ENCODE data around the gene APOBEC4. TPM values are rescaled to one million over a fixed set of nuclear protein-coding genes. Genes with fewer than 3 reads are reported as not detected.

The APOBEC4 gene
- total and polyA plus RNA-seq, 2 of the 13 experiments (the other 11 are each of a cell fraction or from before 2014, with no cell fraction given) = not detected

DNA sequence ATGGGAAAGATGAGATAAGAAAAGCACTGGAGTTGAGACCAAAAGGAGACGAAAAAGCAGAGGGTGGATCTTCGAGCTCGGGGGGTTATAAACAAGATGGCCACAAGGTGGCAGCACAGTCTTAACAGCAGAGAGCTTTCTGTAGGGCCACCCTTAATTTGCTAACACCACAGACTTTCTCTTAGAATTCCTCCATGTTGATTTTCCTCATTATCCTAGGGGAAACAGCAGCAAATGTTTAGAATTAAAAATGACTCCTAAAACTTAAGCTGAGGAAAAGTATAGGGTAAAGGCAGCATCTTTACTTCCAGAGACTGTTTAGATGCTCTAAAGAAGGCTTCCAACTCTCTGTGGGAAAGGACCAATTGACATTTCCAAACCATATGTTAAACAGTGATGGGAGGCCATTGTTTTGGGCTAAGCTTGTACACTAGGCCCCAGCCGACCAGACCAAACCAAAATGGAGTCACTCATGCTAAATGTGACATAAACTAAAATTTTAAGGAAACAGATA, 2.5 kb upstream of the APOBEC4 start (continued):
- TF ChIP-seq USF2 (IDR thresholded peaks at IDR 0.05; ENCODE audit: low read depth, low read length) (no peak), USF2 (CRISPR knock-in tag; IDR thresholded peaks at IDR 0.05; ENCODE audit: borderline replicate concordance) (no peak), MBD4 (IDR thresholded peaks at IDR 0.05; ENCODE audit: borderline replicate concordance, low read length) (no peak), YEATS2 (CRISPR knock-in tag; IDR thresholded peaks at IDR 0.05; ENCODE audit: borderline replicate concordance) (no peak), ZBTB46 (CRISPR knock-in tag; IDR thresholded peaks at IDR 0.05; ENCODE audit: borderline replicate concordance) (no peak), ZNF713 (CRISPR knock-in tag; IDR thresholded peaks at IDR 0.05) (no peak), RAD21 (CRISPR knock-in tag; IDR thresholded peaks at IDR 0.05) (peak; percentile 87)
- TF ChIP-seq, protein P1, sequence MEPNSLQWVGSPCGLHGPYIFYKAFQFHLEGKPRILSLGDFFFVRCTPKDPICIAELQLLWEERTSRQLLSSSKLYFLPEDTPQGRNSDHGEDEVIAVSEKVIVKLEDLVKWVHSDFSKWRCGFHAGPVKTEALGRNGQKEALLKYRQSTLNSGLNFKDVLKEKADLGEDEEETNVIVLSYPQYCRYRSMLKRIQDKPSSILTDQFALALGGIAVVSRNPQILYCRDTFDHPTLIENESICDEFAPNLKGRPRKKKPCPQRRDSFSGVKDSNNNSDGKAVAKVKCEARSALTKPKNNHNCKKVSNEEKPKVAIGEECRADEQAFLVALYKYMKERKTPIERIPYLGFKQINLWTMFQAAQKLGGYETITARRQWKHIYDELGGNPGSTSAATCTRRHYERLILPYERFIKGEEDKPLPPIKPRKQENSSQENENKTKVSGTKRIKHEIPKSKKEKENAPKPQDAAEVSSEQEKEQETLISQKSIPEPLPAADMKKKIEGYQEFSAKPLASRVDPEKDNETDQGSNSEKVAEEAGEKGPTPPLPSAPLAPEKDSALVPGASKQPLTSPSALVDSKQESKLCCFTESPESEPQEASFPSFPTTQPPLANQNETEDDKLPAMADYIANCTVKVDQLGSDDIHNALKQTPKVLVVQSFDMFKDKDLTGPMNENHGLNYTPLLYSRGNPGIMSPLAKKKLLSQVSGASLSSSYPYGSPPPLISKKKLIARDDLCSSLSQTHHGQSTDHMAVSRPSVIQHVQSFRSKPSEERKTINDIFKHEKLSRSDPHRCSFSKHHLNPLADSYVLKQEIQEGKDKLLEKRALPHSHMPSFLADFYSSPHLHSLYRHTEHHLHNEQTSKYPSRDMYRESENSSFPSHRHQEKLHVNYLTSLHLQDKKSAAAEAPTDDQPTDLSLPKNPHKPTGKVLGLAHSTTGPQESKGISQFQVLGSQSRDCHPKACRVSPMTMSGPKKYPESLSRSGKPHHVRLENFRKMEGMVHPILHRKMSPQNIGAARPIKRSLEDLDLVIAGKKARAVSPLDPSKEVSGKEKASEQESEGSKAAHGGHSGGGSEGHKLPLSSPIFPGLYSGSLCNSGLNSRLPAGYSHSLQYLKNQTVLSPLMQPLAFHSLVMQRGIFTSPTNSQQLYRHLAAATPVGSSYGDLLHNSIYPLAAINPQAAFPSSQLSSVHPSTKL (CRISPR knock-in tag; IDR thresholded peaks at IDR 0.05) = peak; percentile 28; the same call in 1 of the 2 replicates
- TF ChIP-seq, protein P2, sequence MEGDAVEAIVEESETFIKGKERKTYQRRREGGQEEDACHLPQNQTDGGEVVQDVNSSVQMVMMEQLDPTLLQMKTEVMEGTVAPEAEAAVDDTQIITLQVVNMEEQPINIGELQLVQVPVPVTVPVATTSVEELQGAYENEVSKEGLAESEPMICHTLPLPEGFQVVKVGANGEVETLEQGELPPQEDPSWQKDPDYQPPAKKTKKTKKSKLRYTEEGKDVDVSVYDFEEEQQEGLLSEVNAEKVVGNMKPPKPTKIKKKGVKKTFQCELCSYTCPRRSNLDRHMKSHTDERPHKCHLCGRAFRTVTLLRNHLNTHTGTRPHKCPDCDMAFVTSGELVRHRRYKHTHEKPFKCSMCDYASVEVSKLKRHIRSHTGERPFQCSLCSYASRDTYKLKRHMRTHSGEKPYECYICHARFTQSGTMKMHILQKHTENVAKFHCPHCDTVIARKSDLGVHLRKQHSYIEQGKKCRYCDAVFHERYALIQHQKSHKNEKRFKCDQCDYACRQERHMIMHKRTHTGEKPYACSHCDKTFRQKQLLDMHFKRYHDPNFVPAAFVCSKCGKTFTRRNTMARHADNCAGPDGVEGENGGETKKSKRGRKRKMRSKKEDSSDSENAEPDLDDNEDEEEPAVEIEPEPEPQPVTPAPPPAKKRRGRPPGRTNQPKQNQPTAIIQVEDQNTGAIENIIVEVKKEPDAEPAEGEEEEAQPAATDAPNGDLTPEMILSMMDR (CRISPR knock-in tag; IDR thresholded peaks at IDR 0.05) = peak; percentile 87
